ENCODE measurements around the gene MBD3L2.
"Not testable (repeated sequence)": the region's sequence is repeated elsewhere in the genome, so short reads cannot be mapped to it uniquely, and the experiment has no call there.

Gene MBD3L2

DNA sequence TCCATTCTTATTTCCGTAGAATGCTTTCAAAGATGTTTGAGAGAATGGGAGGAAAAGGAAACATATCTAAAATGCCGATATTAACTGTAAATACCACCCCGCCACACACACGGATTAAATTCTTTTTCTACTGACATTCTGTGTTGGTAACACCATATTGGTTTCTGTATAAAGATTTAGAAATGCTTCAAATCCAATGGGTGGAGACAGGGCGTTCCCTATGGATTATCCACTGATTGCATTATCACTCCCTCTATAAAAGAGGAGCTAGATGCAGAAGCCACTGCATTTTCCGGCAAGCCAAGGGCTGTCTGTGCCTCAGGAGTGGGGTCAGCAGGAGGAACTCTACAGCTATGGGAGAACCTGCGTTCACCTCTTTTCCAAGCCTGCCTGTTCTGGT is at the start of gene MBD3L2:
Gene MBD3L2, plus strand, starts transcription at position 301 of the 400 bp plus-strand sequence. Its CDS starts 53 bp downstream, at position 354.
- DNase-seq, ATAC-seq: not testable (repeated sequence)

DNA sequence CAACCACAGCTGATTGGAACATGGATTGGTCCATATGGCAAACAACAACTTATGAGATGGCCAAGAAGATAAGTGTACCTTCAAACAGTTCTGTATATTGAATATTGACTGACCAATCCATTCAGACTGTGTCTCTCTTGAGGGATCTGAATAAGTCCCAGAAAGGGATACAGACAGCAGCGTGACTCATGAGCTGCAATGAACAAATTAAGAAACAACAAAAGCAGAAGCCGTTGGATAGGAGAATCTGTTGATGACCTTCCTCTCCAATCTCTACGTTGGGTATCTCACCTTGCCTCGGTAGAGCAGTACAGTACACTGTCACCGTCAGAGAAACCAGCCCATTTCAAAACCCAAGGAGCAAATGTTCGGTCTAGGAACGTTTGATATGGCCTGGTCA is 49.2 kb upstream of the MBD3L2 start:
- DNase-seq (no peak), ATAC-seq (no peak)

DNA sequence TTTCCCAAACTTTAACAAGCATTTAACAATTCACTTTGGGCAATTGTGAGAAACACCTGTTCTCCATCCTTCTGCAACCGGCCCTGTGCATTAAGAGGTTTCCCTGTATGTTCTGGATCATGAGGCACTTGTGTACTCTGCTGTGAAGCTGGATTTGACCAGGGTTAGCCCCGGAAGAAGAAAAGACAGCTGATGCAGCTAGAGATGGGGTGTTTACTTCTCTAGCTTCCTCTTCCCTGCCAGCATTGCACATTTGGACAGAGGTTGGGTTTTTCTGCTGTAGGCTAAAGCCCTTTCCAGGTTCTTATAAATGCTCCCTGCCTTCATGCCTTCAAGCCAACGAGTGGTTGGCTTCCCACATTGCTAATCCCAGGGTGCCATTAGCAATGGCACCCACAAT is 48.8 kb upstream of the MBD3L2 start:
- ATAC-seq (no peak), DNase-seq (no peak)

DNA sequence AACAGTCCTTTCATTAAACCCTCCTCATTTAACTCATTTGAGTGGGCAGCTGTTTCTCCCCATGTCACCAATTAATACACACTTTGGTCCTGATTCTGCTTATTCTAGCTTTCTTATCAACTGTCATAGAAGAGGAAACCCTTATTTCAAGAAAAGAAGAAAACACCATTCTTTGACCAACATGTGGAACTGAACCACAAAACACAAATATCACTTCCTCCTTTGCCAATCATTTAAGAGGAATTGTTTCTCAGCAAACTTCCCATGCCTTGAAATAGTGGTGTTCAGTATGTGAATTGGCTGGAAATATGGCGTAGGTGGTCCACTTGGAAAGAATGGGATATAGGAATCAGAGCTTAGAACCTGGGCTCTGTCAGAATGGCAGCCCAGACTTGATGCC is 48.3 kb upstream of the MBD3L2 start:
- ATAC-seq: no peak
- DNase-seq: no peak

DNA sequence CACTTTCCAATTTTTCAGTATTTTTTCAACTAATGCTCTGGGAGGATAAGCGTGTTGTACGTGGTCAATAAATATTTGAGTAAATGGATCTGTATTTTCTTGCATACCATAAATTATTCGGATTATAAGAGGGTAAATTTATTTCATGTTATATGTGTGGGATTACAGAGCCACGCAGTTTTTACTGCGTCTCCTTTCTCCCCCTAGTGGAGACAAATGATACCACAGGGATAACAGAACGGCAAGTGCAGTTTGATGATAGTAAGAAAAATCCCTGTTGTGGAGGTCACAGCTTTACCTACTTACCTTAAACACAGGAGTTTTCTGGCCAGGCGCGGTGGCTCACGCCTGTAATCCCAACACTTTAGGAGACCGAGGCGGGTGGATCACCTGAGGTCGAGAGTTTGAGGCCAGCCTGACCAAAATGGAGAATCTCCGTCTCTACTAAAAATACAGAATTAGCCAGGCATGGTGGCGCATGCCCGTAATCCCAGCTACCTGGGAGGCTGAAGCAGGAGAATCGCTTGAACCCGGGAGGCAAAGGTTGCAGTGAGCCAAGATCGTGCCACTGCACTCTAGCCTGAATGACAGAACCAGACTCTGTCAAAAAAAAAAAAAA is 44.7 kb upstream of the MBD3L2 start:
- ATAC-seq: no peak

DNA sequence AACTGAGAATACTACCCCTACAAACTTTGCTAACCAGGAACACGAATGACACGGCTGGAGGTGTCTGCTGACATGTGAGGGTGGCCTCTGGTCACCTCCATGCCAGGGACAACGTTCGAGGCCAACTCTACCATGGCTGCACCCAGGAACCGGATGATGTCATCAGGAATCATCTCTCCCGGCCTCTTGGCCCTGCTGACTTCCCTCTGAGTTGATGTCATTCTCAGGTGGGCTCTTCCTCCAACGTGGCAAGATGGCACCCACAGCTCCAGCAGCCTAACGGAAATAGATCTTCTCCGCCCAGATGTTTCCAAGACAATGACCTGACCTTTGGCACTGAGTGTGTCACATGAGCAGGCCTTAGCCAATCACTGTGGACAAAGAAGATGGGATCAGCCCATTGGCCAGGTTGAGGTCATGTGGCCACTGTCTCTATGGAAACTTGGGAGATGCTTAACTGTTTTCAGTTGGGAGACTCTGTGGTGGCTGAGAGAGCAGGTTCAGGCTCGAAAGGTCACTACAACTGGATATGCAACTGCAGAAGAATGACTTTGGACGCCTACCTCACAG is 42.9 kb upstream of the MBD3L2 start:
- ATAC-seq (no peak), DNase-seq (no peak)

More for the DNA sequence above, 44.7 kb upstream of the MBD3L2 start:
- no peak for DNase-seq

DNA sequence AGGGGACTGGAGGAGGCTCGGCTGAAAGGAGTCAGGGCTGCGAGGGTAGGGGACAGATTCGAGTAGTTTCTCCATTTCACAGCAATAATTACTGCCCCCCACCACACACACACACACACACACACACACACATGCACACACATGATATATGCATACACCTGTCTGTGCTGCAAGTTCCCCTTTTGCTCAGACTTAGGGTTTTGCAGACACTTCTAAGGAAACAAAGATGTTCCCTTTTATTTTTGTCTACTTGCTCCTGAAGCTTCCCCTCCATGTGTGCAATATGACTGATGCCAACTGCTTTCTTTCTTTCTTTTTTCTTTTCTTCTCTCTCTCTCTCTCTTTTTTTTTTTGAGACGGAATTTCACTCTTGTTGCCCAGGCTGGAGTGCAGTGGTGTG is 41.3 kb upstream of the MBD3L2 start:
- ATAC-seq: no peak

DNA sequence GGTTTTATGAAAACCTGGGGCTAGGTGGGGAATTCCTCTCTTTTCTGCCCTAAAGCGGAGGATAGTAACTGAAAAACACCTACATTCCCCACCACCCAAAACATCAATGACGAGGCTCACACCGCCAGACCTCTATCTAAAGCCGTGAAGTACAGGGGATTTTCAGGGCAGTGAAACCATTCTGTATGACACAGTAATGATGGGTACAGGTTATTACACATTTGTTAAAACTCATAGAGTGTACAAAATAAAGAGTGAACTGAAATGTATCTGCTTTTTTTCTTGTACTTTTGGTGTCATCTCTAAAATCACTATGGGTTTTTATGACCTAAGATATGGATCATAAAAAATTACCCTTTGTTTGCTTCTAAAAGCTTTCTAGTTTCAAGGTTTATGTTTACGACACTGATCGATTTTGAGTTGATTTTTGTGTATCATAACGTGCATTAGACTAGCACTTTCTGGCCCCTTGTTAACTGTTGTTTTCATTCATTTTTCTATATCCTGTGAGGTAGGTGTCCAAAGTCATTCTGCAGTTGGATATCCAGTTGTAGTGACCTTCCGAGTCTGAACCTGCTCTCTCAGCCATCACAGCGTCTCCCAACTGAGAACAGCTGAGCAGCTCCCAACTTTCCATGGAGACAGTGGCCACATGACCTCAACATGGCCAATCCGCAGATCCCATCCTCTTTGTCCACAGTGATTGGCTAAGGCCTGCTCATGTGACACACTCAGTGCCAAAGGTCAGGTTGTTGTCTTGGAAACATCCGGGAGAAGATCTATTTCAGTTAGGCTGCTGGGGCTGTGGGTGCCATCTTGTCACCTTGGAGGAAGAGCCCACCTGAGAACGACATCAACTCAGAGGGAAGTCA is 38.2 kb upstream of the MBD3L2 start:
- DNase-seq: peak; percentile 16
- ATAC-seq: peak; percentile 76

More for the DNA sequence above, 41.3 kb upstream of the MBD3L2 start:
- no peak for DNase-seq

DNA sequence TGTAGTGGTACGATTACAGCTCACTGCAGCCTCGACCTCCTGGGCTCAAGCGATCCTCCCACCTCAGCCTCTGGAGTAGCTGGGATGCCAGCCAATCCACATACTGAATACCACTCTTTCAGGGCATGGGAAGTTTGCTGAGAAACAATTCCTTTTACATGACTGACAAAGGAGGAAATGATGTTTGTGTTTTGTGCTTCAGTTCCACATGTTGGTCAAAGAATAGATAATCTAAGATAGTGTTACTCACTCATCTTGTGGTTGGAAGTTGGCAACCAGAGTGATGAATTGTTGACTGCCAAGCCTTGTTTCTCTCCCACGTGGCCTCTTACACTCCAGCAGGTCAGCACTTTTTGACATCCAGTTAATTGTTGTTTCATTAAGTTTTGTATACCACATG is 35.4 kb upstream of the MBD3L2 start:
- peak; percentile 78 for ATAC-seq

DNA sequence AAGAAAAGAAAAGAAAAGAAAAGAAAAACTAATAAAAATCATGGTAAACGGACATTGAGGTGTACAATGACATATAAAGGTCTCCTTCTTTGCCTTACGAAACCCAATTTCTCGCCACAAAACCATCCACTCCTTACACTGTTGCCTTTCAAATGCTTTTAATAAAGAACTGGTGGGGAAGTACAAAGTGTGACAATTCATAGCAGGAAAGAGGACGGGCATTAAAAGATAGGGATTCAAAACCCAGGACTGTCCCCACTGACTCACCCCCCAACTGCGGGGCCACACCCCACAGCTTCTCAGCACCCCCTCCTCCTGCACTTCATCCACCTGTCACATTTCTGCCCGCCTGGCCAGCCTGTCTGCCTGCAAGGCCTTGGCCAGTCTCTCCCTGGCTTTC is 30.3 kb upstream of the MBD3L2 start:
- DNase-seq (no peak), ATAC-seq (no peak)

More for the DNA sequence above, 35.4 kb upstream of the MBD3L2 start:
- DNase-seq: no peak

DNA sequence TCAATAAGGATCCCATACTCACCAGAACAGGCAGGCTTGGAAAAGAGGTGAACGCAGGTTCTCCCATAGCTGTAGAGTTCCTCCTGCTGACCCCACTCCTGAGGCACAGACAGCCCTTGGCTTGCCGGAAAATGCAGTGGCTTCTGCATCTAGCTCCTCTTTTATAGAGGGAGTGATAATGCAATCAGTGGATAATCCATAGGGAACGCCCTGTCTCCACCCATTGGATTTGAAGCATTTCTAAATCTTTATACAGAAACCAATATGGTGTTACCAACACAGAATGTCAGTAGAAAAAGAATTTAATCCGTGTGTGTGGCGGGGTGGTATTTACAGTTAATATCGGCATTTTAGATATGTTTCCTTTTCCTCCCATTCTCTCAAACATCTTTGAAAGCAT is 27.8 kb upstream of the MBD3L2 start, which contains the start of gene MBD3L2B:
Gene MBD3L2B, minus strand, starts transcription at position 101 of the 400 bp plus-strand sequence. Its CDS starts 34 bp downstream, at position 67.
- not testable (repeated sequence) for ATAC-seq, DNase-seq

DNA sequence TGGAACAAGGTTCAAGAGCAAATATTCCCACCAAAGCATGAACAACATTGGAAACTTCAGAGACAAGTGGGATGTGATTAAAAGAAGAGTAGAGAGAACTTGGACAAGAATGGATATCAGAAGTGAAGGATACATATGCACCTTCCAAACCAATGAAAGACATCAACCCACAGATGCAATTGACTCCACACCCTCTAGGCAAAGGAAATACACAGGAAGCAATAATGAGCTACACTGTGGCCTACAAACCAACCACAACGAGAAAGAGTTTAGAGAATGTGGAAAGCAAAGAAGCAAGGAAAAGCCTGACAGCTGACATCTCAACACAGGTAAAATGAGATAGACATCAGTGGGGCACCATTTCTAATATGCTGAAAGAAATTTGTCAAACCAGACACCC is 20.3 kb upstream of the MBD3L2 start:
- DNase-seq, ATAC-seq: not testable (repeated sequence)

DNA sequence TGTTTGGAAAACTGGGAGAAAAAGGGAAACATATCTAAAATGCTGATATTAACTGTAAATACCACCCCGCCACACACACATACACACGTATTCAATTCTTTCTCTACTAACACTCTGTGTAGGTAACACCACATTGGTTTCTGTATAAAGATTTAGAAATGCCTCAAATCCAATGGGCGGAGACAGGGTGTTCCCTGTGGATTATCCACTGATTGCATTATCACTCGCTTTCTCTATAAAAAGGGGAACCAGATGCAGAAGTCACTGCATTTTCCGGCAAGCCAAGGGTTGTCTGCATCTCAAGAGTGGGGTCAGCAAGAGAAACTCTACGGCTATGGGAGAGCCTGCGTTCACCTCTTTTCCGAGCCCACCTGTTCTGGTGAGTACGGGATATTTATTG is 18.8 kb upstream of the MBD3L2 start, which contains the start of gene MBD3L5:
Gene MBD3L5, plus strand, starts transcription at position 301 of the 400 bp plus-strand sequence. Its CDS starts 34 bp downstream, at position 335.
- not testable (repeated sequence) for ATAC-seq, DNase-seq

DNA sequence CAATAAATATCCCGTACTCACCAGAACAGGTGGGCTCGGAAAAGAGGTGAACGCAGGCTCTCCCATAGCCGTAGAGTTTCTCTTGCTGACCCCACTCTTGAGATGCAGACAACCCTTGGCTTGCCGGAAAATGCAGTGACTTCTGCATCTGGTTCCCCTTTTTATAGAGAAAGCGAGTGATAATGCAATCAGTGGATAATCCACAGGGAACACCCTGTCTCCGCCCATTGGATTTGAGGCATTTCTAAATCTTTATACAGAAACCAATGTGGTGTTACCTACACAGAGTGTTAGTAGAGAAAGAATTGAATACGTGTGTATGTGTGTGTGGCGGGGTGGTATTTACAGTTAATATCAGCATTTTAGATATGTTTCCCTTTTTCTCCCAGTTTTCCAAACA is 9.0 kb upstream of the MBD3L2 start, which contains the start of gene MBD3L4:
Gene MBD3L4, minus strand, starts transcription at position 101 of the 400 bp plus-strand sequence. Its CDS starts 35 bp downstream, at position 66.
- not testable (repeated sequence) for DNase-seq, ATAC-seq

DNA sequence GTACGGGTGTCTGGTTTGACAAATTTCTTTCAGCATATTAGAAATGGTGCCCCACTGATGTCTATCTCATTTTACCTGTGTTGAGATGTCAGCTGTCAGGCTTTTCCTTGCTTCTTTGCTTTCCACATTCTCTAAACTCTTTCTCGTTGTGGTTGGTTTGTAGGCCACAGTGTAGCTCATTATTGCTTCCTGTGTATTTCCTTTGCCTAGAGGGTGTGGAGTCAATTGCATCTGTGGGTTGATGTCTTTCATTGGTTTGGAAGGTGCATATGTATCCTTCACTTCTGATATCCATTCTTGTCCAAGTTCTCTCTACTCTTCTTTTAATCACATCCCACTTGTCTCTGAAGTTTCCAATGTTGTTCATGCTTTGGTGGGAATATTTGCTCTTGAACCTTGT is 7.6 kb upstream of the MBD3L2 start:
- ATAC-seq, DNase-seq: not testable (repeated sequence)

DNA sequence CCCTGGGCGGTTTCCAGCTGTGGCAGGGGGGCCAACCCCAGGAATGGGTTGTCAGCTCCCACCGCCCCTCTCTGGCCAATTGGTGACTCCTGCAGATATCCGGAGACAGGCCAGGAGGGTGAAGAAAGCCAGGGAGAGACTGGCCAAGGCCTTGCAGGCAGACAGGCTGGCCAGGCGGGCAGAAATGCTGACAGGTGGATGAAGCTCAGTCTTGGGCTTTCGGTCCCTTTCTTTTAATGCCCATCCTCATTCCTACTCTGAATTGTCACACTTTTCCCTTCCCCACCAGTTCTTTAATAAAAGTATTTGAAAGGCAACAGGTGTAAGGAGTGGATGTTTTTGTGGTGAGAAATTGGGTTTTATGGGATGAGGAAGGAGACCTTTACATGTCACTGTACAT is 2.3 kb downstream of the MBD3L2 start:
- DNase-seq, ATAC-seq: not testable (repeated sequence)

DNA sequence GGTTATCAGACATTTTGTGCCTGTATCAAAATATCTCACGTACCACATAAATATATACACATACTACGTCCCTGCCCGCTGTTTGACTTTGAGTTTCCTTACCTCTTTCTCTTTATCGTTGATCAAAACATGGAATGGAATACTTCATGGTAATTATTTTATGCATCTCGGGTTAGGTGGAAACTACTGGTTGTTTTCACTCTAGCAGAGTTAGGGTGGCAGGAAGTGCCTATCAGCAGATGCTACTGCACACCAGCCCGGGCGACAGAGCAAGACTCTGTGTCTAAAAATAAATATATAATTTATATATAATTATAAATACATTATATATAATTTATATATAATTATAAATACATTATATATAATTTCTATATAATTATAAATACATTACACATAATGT is 3.8 kb downstream of the MBD3L2 start:
- ATAC-seq, DNase-seq: not testable (repeated sequence)

DNA sequence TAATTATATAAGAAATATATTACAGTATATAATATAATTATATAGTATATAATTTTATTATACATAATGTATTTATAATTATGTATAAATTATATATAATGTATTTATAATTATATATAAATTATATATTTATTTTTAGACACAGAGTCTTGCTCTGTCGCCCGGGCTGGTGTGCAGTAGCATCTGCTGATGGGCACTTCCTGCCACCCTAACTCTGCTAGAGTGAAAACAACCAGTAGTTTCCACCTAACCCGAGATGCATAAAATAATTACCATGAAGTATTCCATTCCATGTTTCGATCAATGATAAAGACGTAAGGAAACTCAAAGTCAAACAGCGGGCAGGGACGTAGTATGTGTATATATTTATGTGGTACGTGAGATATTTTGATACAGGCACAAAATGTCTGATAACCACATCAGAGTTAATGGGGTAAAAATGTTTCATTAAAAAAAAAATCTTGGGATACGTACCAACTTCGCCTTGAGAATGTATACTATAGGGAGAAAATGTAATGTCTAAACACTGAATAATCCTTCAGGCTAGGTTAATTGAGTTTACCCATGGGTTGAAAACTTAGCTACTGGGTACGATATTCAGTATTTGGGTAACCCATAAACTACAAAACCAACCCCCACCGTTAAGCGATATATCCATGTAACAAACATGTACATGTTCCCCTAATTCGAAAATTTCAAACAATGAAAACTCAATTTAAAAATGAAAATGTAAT is 5.7 kb downstream of the MBD3L2 start:
- not testable (repeated sequence) for DNase-seq, ATAC-seq

DNA sequence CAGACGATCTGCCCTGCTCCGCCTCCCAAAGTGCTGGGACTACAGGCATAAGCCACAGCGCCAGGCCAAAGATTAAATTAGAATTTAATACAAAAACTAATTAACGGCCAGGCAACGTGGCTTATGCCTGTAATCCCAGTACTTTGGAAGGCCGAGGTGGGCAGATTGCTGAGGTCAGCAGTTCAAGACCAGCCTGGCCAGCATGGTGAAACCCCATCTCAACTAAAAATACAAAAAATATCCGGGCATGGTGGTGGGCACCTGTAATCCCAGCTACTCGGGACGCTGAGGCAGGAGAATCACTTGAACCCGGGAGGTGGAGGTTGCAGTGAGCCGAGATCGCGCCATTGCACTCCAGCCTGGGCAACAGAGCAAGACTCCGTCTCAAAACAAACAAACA is 6.6 kb downstream of the MBD3L2 start:
- not testable (repeated sequence) for ATAC-seq, DNase-seq

DNA sequence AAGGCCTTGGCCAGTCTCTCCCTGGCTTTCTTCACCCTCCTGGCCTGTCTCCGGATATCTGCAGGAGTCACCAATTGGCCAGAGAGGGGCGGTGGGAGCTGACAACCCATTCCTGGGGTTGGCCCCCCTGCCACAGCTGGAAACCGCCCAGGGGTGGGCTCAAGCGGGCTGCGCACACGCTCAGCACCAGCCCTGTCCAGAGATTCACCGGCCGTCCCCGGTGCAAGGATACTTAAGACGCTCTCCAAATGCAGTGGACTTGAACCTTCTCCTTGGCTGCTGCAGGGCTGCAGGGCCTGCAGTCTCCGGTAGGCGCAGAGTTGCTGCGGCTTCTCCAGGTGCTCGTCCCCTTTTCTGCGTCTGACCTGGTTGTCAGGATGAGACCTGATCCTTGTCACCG is 7.2 kb downstream of the MBD3L2 start:
- not testable (repeated sequence) for ATAC-seq, DNase-seq

DNA sequence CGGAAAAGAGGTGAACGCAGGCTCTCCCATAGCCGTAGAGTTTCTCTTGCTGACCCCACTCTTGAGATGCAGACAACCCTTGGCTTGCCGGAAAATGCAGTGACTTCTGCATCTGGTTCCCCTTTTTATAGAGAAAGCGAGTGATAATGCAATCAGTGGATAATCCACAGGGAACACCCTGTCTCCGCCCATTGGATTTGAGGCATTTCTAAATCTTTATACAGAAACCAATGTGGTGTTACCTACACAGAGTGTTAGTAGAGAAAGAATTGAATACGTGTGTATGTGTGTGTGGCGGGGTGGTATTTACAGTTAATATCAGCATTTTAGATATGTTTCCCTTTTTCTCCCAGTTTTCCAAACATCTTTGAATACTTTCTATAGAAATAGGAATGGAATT is 9.5 kb downstream of the MBD3L2 start, which contains the start of gene MBD3L3:
Gene MBD3L3, minus strand, starts transcription at position 101 of the 400 bp plus-strand sequence. Its CDS starts 71 bp downstream, at position 30.
- ATAC-seq, DNase-seq: not testable (repeated sequence)

Data from stimulated activated naive CD8-positive, alpha-beta T cell treated with anti-CD3 and anti-CD28 coated beads, Interleukin-15, Interleukin-2, amounts not matched to agents 100 U/mL and 50 U/mL, for 24 hours (primary cell).